Ishikawa (cell line): ENCODE data around the gene ARL8A.

Experiments used
- CEBPB ChIP-seq: IDR thresholded peaks from 2 replicates; pipeline ENCODE4 v1.6.1; 2012
- CREB1 ChIP-seq: IDR thresholded peaks from 2 replicates; pipeline ENCODE4 v1.6.1; 2012; ENCODE audit warnings: low read depth
- EGR1 ChIP-seq: IDR thresholded peaks from 2 replicates; pipeline ENCODE4 v1.6.1; 2012
- EP300 ChIP-seq: IDR thresholded peaks from 2 replicates; pipeline ENCODE4 v1.6.1; 2012; ENCODE audit warnings: borderline replicate concordance
- FOXM1 ChIP-seq: IDR thresholded peaks from 2 replicates; pipeline ENCODE4 v1.6.1; 2012; ENCODE audit warnings: low read depth, borderline replicate concordance
- NFIC ChIP-seq: IDR thresholded peaks from 2 replicates; pipeline ENCODE4 v1.6.1; 2012
- RAD21 ChIP-seq: IDR thresholded peaks from 2 replicates; pipeline ENCODE4 v1.6.1; 2012; ENCODE audit warnings: low read depth
- TAF1 ChIP-seq: IDR thresholded peaks from 2 replicates; pipeline ENCODE4 v1.6.1; 2012; ENCODE audit warnings: low read depth, mild to moderate bottlenecking
- TCF12 ChIP-seq: IDR thresholded peaks from 2 replicates; pipeline ENCODE4 v1.6.1; 2012; ENCODE audit warnings: low read depth
- USF1 ChIP-seq: IDR thresholded peaks from 2 replicates; pipeline ENCODE4 v1.6.1; 2012
- YY1 ChIP-seq: IDR thresholded peaks from 2 replicates; pipeline ENCODE4 v1.6.1; 2012; ENCODE audit warnings: low read depth
- ZBTB7A ChIP-seq: IDR thresholded peaks from 2 replicates; pipeline ENCODE4 v1.6.1; 2012; ENCODE audit warnings: low read depth
- TF ChIP-seq, protein P1 (sequence below): IDR thresholded peaks from 2 replicates; pipeline ENCODE4 v1.6.1; 2012
- TF ChIP-seq, protein P2 (sequence below): IDR thresholded peaks from 2 replicates; pipeline ENCODE4 v1.6.1; 2012; ENCODE audit warnings: low read depth, mild to moderate bottlenecking

DNA sequence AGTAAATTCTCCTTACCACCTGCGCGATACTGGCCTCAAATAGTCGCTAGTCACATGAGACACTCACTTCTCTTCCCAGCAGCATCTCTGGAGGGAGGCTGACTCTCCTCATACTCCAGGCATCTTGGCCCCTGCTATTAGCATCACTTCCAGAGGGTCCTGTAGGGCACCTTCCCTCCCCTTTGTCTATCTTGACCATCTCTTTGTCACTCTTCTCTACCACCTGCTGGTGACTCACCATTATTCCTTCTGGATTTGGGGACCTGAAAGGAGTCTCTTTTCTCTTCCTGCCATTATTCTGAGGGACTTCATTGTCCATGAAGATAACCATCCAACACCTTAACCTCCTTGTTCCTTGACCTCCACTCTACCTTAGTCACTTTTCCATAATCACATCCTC, 53.5 kb downstream of the ARL8A start:
- TF ChIP-seq EGR1 (no peak), YY1 (no peak), RAD21 (peak; percentile 26; the same call in 1 of the 2 replicates), NFIC (no peak), ZBTB7A (no peak), EP300 (no peak), CEBPB (no peak), TAF1 (no peak), CREB1 (no peak), USF1 (no peak), TCF12 (no peak), FOXM1 (no peak)
- TF ChIP-seq, protein P1, sequence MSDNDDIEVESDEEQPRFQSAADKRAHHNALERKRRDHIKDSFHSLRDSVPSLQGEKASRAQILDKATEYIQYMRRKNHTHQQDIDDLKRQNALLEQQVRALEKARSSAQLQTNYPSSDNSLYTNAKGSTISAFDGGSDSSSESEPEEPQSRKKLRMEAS: no peak
- TF ChIP-seq, protein P2, sequence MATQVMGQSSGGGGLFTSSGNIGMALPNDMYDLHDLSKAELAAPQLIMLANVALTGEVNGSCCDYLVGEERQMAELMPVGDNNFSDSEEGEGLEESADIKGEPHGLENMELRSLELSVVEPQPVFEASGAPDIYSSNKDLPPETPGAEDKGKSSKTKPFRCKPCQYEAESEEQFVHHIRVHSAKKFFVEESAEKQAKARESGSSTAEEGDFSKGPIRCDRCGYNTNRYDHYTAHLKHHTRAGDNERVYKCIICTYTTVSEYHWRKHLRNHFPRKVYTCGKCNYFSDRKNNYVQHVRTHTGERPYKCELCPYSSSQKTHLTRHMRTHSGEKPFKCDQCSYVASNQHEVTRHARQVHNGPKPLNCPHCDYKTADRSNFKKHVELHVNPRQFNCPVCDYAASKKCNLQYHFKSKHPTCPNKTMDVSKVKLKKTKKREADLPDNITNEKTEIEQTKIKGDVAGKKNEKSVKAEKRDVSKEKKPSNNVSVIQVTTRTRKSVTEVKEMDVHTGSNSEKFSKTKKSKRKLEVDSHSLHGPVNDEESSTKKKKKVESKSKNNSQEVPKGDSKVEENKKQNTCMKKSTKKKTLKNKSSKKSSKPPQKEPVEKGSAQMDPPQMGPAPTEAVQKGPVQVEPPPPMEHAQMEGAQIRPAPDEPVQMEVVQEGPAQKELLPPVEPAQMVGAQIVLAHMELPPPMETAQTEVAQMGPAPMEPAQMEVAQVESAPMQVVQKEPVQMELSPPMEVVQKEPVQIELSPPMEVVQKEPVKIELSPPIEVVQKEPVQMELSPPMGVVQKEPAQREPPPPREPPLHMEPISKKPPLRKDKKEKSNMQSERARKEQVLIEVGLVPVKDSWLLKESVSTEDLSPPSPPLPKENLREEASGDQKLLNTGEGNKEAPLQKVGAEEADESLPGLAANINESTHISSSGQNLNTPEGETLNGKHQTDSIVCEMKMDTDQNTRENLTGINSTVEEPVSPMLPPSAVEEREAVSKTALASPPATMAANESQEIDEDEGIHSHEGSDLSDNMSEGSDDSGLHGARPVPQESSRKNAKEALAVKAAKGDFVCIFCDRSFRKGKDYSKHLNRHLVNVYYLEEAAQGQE: no peak
